AG04449 (cell line): Measurements from ENCODE around the gene DNM2.

Experiments used
- CTCF ChIA-PET: fragments of 350-600 bp; formaldehyde crosslinking; extraction: SDS; loops from one replicate; lab custom pipeline; 2021; ENCODE audit warnings: antibody characterized with exemption; lab: Yijun Ruan, JAX
- POLR2A ChIA-PET: fragments of 400-600, 350-600 bp; formaldehyde crosslinking; extraction: SDS; loops from one replicate; lab custom pipeline; 2020; ENCODE audit warnings: antibody characterized with exemption, inconsistent platforms; lab: Yijun Ruan, JAX
- DNase-seq: peaks from one replicate; pipeline ENCODE4 v3.0.0-alpha.2; 2010; ENCODE audit warnings: low read depth, low spot score
- H3K4me3 ChIP-seq: 2 replicates; pipeline ENCODE4 v1.5.1; 2011; ENCODE audit warnings: low read depth, mild to moderate bottlenecking, control low read depth, low read length
- TF ChIP-seq, protein P1 (sequence below): IDR thresholded peaks from one replicate; pipeline ENCODE4 v1.5.1; 2011; ENCODE audit warnings: mild to moderate bottlenecking, moderate library complexity, low read length, control low read depth, inconsistent platforms; ENCODE audit not compliant: insufficient read depth; ENCODE audit errors: missing control alignments

DNM2 gene

DNA sequence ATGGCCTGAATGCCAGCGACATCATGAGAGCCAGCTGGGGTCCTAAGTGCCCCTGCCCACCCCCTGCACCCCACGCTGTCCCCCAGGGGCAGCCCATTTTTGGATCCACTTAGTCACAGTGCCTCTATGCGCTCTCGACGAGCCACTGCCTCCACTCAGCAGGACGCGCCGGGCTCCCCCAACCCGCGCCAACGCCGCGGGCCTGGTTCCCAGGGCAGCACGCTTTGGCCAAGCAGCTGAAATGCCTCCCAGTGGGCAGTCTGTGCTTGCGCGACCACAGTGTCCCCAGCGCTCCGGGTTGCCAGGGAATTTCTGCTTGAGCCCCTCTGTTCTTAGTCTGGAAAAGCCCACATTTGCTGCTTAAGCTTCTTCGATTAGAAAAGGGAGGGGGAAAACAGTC lies 78.8 kb downstream of the DNM2 start:
- no peak for DNase-seq
- POLR2A ChIA-PET = no interaction called here
- TF ChIP-seq, protein P1, sequence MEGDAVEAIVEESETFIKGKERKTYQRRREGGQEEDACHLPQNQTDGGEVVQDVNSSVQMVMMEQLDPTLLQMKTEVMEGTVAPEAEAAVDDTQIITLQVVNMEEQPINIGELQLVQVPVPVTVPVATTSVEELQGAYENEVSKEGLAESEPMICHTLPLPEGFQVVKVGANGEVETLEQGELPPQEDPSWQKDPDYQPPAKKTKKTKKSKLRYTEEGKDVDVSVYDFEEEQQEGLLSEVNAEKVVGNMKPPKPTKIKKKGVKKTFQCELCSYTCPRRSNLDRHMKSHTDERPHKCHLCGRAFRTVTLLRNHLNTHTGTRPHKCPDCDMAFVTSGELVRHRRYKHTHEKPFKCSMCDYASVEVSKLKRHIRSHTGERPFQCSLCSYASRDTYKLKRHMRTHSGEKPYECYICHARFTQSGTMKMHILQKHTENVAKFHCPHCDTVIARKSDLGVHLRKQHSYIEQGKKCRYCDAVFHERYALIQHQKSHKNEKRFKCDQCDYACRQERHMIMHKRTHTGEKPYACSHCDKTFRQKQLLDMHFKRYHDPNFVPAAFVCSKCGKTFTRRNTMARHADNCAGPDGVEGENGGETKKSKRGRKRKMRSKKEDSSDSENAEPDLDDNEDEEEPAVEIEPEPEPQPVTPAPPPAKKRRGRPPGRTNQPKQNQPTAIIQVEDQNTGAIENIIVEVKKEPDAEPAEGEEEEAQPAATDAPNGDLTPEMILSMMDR = no peak
- H3K4me3 ChIP-seq = no peak overlapping the region
- CTCF ChIA-PET = interaction anchor here (0.8 to 1.0 kb wide), 2 partner anchors 26 to 68 kb away, joined by 3 read pairs; no protein-coding TSS in a partner anchor

DNA sequence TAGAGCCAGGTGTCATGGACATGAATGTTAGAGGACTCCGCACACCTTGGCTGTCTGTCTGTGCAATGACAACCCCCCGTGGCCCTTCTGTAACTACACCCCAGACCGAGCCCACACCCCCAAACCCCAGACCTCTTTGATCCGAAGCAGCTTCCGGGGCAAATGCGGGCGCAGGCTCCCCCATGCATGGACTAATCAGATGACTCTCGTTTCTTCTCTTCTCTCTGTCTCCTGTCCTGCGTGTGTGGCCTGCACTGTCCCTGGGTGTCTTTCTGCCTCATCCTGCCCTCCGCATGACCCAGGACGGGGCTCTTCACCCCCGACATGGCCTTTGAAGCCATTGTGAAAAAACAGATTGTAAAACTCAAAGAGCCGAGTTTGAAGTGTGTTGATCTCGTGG lies 79.2 kb downstream of the DNM2 start:
- DNase-seq = no peak
- CTCF ChIA-PET = interaction anchor here (1.0 kb wide), 1 partner anchor 67 kb away, joined by 3 read pairs; no protein-coding TSS in a partner anchor
- TF ChIP-seq, protein P1 = no peak
- POLR2A ChIA-PET = no interaction called here
- H3K4me3 ChIP-seq = no peak overlapping the region

- DNase-seq = no peak
- ChIA-PET POLR2A (no interaction called here), CTCF (no interaction called here)
- H3K4me3 ChIP-seq = no peak overlapping the region
- TF ChIP-seq, protein P1 = no peak
Observed at GRCh38 chr19:10797541-10798256, 79.8 kb downstream of the DNM2 start.

- CTCF ChIA-PET = interaction anchor here (1.0 to 2.4 kb wide), 3 partner anchors 10 to 83 kb away, joined by 3 to 8 read pairs (median 3); partner anchors contain the start of gene DNM2
Observed at GRCh38 chr19:10800488-10800887, 82.6 kb downstream of the DNM2 start.

GRCh38 chr19:10802479-10802878 lies 84.6 kb downstream of the DNM2 start:
- POLR2A ChIA-PET = no interaction called here
- DNase-seq = no peak
- H3K4me3 ChIP-seq = no peak overlapping the region
- TF ChIP-seq, protein P1 = no peak
- CTCF ChIA-PET = interaction anchor here (2.4 to 4.5 kb wide), 2 partner anchors 62 to 85 kb away, joined by 8 to 19 read pairs; partner anchors contain the start of gene DNM2

More at GRCh38 chr19:10800488-10800887, 82.6 kb downstream of the DNM2 start:
- DNase-seq = no peak
- H3K4me3 ChIP-seq = no peak overlapping the region
- POLR2A ChIA-PET = no interaction called here
- TF ChIP-seq, protein P1 = no peak

DNA sequence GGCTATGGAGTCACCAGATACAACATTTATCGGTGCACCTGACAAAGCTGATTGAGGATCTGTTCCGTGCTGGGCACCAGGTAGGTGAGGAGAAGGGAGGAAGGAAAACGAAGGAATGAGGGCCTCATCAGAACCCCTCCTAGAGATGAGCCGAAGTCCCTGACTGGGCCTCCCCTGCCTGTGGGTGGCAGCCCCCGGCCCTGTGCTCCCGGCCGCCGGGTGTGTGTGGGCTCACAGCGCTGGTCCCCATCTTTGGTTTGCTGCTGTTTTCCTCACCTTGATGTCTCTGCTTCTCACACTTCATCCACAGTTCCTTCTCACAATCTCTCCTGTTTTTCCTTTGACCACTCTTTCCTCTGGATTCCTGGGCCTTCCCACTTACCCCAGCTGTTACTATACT lies 85.4 kb downstream of the DNM2 start:
- DNase-seq = no peak
- no peak overlapping the region for H3K4me3 ChIP-seq
- TF ChIP-seq, protein P1 = no peak
- ChIA-PET POLR2A (no interaction called here), CTCF (interaction anchor here (0.7 to 4.5 kb wide), 2 partner anchors 9 to 61 kb away, joined by 3 to 19 read pairs; no protein-coding TSS in a partner anchor)
